ENCODE results near the gene AMELX.

AMELX gene

GRCh38 chrX:11309220-11309619, 16.0 kb downstream of the AMELX start:
- no peak for DNase-seq (ENCODE audit: low spot score)

GRCh38 chrX:11311706-11312105, 18.5 kb downstream of the AMELX start:
- DNase-seq (ENCODE audit: low spot score): no peak

- DNase-seq (ENCODE audit: low spot score): no peak
These were observed 26.8 kb downstream of the AMELX start for GRCh38 chrX:11319806-11320520.

- DNase-seq (ENCODE audit: low spot score): no peak
These were observed 28.8 kb downstream of the AMELX start for GRCh38 chrX:11321986-11322385.

GRCh38 chrX:11328134-11328533, 34.9 kb downstream of the AMELX start:
- DNase-seq (ENCODE audit: low spot score): no peak

- DNase-seq (ENCODE audit: low spot score): no peak
These were observed 35.8 kb downstream of the AMELX start for GRCh38 chrX:11329021-11329420.

GRCh38 chrX:11331788-11332187, 38.6 kb downstream of the AMELX start:
- no peak for DNase-seq (ENCODE audit: low spot score)

GRCh38 chrX:11334165-11334564, 41.0 kb downstream of the AMELX start:
- no peak for DNase-seq (ENCODE audit: low spot score)

GRCh38 chrX:11336201-11336600, 43.0 kb downstream of the AMELX start:
- DNase-seq (ENCODE audit: low spot score): no peak

- no peak for DNase-seq (ENCODE audit: low spot score)
These were observed 44.2 kb downstream of the AMELX start for GRCh38 chrX:11337292-11338009.

GRCh38 chrX:11341274-11342201, 48.3 kb downstream of the AMELX start:
- no peak for DNase-seq (ENCODE audit: low spot score)

GRCh38 chrX:11342673-11343072, 49.5 kb downstream of the AMELX start:
- DNase-seq (ENCODE audit: low spot score): no peak

GRCh38 chrX:11346121-11346682, 53.0 kb downstream of the AMELX start:
- DNase-seq (ENCODE audit: low spot score): no peak

GRCh38 chrX:11347300-11347699, 54.1 kb downstream of the AMELX start:
- DNase-seq (ENCODE audit: low spot score): no peak

GRCh38 chrX:11349020-11349419, 55.8 kb downstream of the AMELX start:
- DNase-seq (ENCODE audit: low spot score): no peak

GRCh38 chrX:11349661-11350337, 56.6 kb downstream of the AMELX start:
- DNase-seq (ENCODE audit: low spot score): no peak
